ENCODE results near the gene ANXA6.

Gene ANXA6

DNA sequence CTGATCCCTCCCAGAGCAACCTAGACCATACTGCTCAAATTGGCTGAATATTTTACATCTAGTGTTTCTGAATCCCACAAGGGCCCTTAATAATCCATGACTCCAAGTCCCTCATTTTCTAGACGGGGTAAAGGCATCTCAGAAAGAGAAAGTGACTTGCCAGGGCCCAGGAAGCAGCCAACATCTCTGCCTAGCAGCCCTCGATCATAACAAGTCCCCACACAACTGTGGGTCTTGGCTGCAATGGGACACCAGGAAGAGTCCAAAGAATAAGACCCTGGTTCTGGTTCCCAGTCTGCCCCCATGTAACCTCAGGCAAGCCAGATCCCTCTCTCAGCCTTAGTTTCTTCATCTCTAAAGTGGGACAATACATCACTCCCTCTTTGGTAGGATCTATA is 6.3 kb downstream of the ANXA6 start:
- DNase-seq: peak; percentile 25

DNA sequence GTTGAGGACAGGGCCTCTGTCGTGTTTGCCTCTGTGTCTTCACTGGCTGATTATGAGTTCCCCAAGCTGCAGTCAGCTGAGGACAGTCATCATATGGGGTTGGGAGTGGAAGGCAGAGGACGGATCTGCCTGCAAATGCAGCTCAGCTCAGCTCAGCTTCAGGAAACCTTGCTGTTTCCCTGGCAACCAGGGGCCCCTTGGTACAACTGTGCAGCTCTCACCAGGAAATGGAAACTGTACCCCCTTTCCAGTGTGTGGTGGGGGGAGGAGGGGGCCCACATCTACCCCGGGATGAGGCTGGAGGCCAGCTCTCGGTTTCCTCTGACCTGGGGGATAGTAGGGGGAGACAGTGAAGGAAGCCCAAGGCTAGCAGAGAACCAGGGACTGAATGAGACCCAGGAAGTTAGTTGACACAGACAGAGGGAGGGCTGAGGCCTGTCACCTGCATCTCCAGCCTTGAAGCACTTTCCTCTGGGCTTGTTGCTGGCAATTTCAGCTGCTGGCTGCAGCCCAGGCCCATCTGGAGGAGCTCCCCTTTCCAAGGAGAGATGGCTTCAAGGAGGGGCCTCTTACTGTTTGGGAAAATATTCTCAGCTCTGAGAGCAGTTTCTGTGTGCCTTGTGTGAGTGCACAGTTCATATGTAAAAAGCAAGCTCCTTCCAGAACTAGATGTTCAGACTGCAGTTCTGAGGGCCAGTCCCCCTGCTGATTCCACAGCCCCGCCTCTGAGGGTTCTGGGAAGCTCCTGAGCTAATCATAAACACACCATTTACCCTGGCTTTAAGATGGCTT is 6.9 kb downstream of the ANXA6 start:
- DNase-seq: peak; percentile 74

DNA sequence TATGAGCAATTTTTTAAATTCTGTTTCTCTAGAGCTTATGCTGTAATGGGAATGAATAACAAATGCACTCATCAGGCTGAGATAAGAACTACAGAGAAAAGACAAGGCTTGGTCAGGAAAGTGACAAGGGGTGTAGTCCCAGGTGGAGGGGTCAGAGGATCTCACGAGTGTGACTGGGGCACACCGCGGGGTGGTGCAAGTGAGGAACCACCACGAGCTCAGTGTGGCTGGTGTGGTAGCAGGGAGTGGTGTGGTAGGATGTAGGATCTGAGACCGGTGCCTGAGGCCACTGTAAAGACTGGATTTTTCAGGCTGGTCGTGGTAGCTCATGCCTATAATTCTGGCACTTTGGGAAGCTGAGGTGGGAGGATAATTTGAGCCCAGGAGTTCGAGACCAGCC is 9.0 kb downstream of the ANXA6 start:
- no peak for DNase-seq

DNA sequence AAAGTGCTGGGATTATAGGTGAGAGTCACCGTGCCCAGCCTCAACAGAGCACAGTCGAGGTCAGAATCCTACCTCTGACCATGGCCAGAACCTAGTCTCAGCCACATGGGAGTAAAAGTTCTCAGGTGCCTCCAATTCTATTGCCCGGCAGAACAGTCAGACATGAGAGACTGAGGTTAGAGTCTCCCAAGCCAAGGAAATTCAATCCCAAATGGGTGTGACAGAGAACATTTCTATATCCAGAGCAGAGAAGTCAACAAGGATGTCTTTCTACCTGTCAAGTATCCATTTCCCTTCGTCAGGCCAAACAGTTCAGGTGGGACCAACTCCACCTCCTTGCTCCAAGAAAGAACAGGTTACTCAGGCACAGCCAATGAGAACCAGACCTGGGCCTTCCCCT is 10.5 kb downstream of the ANXA6 start:
- no peak for DNase-seq

DNA sequence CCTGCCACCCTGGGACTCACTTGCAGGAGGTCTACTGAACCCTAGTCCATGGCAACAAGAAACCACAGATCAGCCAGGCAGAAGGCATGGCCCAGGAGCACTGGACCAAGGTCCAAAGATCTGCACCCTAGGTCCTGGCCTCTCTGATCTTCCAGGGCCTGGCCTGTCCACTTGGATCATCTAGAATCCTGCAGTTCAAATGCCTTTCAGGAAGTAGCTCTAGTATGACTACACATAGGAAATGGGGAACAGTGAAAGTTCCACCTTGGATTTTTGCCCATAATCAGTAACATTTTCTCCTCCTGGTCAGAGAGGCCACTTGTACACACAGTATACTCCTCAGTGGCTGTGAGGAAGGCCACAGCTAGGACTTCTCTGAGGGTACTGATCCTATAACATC is 11.5 kb downstream of the ANXA6 start:
- no peak for DNase-seq

DNA sequence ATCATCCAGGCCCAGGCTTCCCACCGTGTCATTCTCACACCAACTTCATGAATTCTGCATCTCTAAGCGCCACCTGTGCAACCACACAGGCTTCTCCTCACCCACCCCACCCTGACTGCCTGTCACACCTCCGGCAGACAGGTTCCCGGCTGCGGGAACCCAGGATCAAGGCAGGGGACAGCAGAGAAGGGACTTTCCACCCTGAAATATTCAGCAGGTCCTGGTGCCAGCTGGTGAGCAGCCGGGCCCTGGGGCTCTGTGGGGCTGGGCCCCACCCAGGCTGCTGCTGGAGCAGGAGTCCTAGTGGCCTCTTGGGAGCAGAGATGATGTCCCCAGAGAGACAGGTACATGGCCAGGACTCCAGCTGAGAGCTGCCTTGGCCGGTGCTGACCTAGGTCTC is 12.7 kb downstream of the ANXA6 start:
- DNase-seq: no peak

DNA sequence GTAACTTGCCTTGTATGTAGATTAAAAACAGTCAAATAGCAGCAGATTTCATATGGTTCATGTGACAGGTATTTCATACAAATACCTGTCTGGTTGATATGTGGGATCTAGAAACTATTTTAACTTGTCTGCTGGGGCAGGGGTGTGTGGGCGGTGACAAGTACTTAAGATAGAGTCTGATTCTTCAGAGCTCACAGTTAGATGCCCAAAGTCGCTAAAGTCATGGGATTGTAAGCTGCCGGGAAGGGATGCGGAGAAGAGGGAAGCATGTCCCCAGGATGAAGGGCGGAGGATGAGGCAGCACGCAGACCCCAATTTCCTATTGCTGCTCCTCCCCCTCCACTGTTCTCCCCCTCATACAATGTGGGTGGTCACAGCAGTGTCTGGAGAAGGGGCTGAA is 13.3 kb downstream of the ANXA6 start:
- no peak for DNase-seq

DNA sequence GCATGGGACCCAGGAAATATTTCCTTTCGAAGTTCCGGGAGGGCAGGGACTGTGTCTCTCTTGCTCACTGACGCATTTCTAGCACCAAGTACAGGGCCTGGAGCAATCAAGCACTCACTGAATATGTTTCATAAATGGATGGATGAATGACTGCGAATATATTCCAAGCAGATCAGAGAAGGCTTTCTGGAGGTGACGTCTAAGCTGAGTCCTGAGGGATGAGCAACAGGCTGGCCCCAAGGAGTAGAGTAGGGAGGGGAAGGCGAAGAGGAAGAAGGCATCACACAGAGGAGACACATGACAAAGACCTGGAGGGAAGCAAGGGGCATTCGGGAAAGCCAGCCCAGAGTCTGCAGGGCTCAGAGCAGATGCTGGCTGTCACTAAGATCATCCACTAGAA is 13.9 kb downstream of the ANXA6 start:
- no peak for DNase-seq

DNA sequence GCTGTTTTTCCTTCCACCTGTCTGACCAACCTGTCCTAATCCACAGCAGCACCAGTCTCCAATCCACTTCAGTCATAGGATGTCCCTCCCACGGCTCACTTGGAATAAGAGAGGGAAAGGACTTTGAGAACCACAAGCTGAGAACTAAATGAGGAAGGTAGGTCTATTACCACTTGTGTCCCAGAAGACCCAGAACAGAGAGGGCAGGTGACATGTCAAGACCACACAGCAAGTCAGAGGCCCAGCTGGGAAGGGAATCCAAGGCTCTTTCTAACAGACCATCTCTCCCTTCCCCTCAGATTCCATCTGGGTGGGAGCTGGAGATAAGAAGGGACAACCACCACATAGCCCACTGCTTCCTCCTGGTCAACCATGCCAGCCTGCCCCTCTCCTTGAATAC is 14.6 kb downstream of the ANXA6 start:
- no peak for DNase-seq

DNA sequence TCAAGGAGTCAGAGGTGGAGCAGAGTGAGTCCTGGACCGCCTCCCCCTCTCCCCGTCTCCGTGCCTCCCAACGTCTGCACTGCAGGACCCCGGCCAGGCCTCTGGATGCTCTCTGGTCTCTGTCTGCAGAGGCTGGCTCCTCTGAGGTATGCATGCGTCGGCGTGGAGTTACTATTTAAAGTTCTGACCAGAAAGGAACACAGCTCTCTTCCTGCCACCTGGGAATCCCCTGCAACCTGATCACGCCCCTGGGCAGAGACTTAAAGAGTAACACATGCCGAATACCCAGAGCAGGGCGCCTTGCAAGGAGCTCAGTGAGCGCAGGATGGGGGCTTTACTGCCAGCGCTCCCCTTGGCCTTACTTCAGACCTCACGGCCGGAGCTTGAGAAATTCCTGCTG is 16.0 kb downstream of the ANXA6 start:
- peak; percentile 66 for DNase-seq

DNA sequence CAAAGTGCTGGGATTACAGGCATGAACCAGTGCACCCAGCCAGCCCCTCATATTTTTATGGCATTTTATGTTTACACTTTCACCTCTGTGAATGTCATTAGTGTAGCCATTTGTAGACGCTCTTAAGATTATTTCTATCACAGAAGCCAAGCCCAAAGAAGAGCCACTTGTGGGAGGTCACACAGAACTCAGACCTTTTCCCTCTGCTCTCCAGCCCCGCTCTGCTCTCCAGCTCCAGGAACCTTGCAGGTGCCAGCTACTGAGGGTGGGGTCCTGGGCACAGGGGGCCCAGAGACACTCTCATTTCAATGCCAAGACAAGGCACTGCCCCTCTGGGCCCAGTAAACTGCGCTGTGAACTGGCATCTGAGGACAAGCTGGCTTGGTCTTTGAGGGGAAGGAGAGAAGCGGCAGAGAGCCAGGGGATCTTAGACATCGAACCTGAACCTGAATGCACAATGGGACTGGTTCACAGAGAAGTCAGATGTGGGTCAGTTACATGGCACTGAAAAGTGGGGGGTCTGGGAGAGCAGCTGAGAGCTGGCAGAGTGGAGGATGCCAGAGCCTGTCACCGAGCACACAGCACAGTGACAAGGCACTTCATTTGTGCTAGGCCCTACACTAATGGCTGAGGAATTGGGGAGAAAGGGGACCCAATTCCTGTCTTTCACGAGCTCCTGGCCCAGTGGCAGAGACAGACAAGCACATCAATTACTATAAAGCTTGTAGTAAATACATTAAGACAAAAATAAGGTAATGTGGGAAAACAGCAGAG is 16.7 kb downstream of the ANXA6 start:
- DNase-seq: no peak

DNA sequence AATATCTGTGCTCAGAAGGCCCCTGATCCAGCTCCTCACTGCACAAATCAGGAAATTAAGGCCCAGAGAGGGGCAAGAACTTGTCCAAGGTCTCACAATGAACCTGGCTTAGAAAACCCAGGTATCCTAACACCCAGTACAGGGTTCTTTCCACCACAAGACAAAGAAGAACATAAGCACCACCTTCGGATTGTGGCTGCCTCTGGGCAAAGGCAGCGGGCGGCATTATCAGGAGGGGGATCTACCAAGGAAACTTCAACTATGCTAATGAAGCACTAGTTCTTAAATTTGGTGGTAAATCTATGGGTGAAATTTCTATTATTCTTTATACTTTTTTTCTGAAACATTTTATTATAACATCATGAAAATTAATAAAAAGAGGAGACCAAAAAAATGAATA is 17.9 kb downstream of the ANXA6 start:
- DNase-seq: no peak

DNA sequence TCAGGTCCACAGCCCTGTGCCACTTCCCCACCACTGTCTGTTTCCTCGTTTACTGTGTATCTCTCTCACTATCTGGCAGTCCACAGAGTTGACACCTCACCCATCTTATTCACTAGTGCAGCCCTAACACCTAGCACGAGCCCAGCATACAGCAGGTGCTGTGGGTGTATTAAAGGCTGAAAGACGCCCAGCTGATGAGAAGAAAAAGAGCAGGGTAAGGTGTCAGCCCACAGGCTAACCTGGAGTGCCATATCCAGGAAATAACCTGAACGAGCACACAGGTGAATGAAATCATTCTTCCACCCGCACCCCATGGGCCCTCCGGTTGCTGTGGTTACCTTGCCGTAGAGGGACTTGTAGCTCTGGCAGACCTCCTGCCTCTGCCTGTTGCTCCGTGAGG is 18.6 kb downstream of the ANXA6 start:
- no peak for DNase-seq

DNA sequence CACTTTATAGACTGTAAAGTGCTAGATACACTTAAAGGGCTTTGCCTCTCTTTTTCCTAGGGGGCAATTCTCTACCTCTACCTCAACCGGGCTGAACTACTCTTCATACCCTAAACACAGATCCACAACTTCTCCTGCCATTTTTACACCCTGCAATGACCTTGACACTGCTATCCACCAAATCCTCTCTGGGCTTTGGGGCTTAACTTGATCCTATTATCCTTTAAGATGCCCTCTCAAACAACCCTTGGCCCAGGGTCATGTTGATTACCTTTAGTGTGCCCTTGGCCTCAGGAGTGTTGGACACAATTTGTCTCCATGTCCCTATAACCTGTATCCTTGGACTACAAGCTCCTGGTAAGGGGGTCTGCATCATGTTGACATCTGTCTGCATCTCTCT is 19.5 kb downstream of the ANXA6 start:
- DNase-seq: no peak

DNA sequence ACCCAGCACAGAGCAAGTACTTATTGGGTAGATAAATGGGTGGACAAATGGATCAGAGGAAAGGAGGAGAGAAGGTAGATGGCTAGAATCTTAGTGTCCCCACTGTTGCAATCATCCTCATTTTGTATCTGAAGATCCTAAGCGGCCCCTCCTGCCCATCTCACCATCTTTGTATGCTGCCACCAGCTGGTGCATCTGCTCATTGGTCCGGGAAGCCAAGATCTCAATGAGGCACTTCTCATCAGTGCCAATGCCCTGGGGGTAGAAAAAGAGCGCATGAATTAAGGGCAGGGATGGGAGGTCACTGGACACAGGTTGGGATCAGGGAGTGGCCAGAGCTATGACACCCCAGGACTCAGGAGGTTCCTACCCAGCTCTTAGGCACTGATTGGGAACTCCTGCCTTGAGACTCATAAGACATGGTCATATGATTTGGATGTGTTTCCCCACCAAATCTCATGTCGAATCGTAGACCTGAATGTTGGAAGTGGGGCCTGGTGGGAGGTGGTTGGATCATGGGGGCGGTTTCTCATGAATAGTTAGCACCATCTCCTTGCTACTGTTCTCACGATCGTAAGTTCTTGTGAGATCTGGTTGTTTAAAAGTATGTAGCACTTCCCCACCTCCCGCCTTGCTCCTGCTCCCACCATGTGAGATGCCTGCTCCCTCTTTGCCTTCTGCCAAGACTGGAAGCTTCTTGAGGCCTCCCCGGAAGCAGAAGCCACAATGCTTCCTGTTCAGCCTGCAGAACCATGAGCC is 20.3 kb downstream of the ANXA6 start:
- DNase-seq: no peak

DNA sequence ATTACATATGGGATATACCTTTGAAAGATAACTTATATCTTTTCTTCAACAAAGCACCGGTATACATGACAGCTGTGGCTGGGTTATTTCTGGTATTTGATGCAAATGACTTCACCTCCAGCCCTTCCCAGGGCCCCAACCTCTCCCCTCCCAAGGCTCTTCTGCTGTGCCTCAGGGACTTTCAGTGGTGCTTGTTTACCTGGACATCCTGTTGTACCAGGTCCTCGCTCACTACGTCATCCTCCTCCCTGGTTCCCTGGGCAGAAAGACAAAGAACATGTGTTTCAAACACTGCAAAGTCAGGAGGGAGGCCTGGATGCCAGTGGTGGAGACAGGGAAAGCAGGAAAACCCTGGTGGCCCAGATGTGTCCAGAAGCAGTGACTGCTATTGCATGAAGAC is 23.4 kb downstream of the ANXA6 start:
- no peak for DNase-seq

DNA sequence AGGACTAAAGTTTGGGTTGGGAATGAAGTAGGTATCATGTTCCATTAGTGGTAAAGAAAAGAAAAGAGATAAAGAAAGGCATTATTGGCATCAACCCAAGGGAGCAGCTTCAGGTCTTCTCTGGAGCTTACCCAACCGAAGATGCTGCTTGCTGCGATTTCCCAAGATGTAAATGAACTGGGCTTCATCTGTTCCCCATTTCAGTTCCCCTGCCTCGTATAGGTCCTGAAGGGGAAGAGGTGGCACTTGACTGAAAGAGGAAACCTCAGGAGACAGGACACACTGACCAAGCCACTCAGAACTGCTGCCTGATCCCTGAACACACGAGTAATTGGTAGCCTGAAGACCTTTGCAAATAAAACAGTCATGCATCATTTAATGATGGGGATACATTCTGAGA is 24.6 kb downstream of the ANXA6 start:
- DNase-seq: no peak

DNA sequence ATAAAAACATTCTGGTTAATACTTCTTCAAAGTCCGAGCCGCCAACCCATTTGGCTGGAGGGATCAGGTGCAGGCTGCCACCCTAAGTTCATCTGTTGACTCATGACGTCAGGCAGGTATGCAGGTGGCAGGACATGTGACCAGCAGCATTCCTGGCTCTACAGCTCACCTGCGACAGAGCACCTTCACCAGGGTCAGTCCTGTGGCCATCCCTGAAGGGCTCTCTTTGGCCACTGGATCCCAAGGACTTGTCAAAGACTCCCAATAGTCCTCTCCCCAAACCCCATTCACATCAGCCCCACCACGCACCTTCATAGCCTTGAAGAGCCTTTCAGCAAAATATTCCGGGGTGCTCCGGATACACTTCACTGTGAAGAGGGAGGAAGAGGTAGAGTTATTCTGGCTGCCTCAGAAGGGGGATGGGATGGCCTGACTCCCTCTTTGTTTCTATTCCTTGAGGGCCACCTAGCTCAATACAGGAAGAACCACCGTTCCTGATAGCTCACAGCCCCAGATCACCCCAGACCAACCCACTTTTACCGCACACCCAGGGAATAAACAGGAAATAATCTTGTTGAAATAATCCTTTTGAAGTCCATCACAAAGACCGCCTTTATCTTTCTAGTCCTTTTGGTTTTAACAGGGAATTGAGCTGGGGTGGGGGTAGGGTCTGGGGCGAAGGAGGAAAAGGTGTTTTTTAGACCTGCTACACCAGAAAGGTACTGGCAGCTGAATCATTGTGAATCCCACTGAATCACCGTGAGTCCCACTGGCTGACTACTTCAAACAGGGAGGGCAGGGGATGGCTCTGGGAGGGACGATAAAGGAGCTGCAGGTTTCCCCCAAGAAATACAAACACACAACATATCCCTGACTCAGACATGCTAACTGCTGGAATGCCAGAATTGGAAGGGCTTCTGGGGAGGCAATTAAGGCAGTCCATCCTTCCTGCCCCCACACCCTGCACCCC is 26.4 kb downstream of the ANXA6 start:
- no peak for DNase-seq

DNA sequence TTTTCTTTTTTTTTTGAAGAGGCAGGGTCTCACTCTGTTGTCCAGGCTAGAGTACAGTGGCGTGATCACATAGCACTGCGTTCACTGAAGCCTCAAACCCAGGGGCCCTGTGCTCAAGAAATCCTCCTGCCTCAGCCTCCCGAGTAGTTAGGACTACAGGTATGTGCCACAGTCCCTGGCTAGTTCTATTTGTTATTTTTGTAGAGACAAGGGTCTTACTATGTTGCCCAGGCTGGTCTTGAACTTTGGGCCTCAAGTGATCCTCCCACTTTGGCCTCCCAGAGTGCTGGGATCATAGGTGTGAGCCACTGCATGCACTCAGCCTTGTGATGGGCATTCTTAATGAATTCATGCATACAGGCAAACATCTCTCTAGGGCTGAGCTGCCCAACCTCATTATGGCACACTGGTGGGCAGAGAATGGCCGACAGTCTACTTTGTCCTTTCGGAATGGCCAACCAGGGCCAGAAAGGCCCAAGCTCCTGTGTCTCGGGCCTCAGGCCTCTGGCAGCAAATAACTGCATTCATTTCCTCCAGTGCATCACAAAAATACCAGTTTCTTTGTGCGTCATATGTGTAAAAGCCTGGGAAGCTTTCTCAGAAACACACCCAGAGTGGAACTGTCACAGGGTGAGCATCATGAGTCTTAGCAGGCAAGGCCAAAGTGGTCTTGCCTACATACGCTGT is 27.2 kb downstream of the ANXA6 start:
- no peak for DNase-seq

DNA sequence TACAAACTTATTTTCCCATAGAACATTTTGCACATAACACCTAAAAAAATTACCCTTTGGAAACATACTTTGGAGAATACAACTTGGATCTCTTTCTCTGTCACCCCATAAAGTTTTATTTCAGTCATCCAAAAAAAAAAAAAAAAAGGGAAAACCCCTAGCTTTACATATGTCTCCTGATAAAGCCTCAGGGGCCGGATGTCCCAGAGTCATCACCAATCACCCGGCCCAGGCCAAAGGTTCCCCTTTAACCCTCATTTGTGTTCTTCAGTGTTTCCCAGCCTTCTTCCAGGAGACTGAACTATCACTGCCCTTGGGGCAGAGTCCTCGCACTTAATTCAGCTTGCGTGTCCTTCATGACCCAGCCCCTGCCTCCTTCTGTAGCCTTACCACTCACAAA is 28.8 kb downstream of the ANXA6 start:
- peak; percentile 23 for DNase-seq

DNA sequence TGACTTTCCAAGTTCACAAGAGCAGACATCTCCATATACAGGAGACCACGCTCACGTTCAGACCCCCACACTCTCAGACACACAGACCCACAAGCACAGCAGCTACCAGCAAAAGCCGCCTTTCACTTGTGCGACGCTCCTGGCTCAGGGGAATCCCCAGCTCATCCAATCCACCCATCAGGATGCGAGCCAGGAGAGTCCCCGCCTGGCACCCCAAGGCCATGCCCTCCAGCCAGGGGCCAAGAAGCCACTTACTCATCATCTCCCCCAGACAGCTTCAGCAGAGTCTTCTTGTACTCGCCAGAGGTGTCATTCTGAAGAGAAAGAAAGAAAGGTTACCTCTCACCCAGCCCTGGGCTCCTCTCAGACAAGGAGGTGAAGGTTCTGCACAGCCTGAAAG is 29.7 kb downstream of the ANXA6 start:
- DNase-seq: no peak

DNA sequence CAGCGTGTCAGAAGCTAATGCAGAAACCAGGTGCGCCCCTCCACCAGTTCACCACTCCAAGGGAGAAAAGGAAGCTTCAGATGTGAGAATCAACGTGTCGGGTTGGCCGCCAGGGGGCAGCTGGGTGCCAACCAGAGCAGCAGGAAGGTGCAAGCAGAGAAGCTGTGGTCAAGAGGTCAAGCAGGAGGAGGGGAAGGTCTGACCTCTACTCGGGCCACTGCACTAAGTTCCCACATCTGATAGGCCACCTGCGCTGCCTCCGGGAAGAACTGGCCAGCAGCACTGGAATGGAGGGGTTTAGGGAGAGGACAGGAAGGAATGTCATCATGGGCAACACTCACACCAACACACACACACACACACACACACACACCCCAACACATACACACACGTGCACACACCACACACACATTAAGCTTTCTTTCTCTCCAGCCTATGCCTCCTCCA is 31.4 kb downstream of the ANXA6 start:
- DNase-seq: peak; percentile 74

Data from activated CD4-positive, alpha-beta T cell treated with anti-CD3 and anti-CD28 coated beads for 48 hours (primary cell).